VCaP (cell line): Measurements from ENCODE around the gene MADCAM1.

Source experiments
- H3K27ac ChIP-seq: fragments of 450-650 bp; 2 replicates; pipeline ENCODE4 v1.5.1; 2017
- CTCF ChIP-seq: fragments of 450-650 bp; conservative IDR thresholded peaks from 2 replicates; pipeline ENCODE4 v1.5.1; 2017; ENCODE audit warnings: mild to moderate bottlenecking, moderate library complexity

Gene MADCAM1

GRCh38 chr19:543910-544608 lies 47.8 kb downstream of the MADCAM1 start, which contains the start of gene GZMM:
Gene GZMM (plus strand): TSS chr19:544053. CDS start chr19:544072, 19 bp downstream.
- no peak within 1 kb of the TSS for H3K27ac ChIP-seq
- no peak for TF ChIP-seq CTCF

- no peak overlapping the region for H3K27ac ChIP-seq
- TF ChIP-seq CTCF, result no peak
These were observed 50.8 kb downstream of the MADCAM1 start for GRCh38 chr19:547117-547516.

- no peak for TF ChIP-seq CTCF
- H3K27ac ChIP-seq, result no peak overlapping the region
These were observed 51.8 kb downstream of the MADCAM1 start for GRCh38 chr19:547836-548720.

GRCh38 chr19:548886-549830 lies 52.9 kb downstream of the MADCAM1 start:
- H3K27ac ChIP-seq, result peak overlapping the region; percentile 30; the same call in 1 of the 2 replicates
- TF ChIP-seq CTCF, result peak; percentile 52

DNA sequence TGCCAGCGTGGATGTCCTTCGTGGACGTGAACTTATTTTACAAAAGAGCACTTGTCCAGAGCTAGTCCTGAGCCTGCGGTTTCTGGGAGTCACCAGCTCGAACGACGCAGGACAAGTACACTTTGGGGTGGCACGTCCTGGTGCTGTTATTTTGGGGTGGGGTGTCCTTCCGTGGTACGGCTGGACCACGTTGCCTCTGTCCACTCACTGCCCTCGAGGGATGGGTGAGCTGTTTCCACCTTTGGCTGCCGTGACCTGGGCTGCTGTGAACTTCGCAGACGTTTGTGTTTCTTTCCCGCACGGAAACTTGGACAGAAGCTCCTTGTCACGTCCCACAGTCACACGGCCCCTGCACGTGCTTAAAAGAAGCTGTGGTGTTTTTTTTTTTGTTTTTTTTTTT lies 58.5 kb downstream of the MADCAM1 start:
- no peak overlapping the region for H3K27ac ChIP-seq
- no peak for TF ChIP-seq CTCF
